Measurements from ENCODE around the gene CCNB3.

DNA sequence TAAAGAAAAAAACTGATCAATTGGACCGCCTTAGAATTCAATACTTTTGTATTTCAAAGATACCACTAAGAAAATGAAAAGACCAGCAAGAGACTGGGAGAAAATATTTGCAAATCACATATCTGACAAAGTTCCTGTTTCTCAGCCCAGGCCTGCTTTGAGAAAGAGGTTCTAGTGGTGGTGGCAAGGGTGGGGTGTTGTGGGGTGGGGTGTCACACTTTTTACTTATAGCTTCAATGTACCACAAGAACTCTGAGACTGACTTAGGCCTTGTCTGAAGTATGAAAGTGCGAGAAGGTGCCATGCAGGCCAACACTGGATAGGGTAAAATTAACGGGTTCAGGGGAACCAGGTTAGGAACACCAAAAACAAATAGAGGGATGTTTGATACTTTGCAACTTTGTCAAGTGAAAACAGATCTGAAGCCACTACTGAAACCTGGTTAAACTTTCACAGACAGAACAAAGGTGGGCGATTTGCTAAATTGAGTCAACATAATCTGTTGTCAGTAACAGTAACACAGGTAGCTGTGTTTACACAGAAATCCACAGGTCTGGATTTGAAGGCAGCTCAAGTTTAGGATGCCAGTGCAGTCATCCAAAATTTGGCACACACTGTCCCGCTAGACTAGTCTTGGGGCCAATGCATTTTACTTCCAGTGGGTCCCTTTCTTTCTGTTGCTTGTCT is 177.3 kb downstream of the CCNB3 start:
- TF ChIP-seq, protein P1, sequence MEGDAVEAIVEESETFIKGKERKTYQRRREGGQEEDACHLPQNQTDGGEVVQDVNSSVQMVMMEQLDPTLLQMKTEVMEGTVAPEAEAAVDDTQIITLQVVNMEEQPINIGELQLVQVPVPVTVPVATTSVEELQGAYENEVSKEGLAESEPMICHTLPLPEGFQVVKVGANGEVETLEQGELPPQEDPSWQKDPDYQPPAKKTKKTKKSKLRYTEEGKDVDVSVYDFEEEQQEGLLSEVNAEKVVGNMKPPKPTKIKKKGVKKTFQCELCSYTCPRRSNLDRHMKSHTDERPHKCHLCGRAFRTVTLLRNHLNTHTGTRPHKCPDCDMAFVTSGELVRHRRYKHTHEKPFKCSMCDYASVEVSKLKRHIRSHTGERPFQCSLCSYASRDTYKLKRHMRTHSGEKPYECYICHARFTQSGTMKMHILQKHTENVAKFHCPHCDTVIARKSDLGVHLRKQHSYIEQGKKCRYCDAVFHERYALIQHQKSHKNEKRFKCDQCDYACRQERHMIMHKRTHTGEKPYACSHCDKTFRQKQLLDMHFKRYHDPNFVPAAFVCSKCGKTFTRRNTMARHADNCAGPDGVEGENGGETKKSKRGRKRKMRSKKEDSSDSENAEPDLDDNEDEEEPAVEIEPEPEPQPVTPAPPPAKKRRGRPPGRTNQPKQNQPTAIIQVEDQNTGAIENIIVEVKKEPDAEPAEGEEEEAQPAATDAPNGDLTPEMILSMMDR (IDR thresholded peaks at IDR 0.05), result no peak
- no peak for TF ChIP-seq POLR2A (IDR thresholded peaks at IDR 0.05)

Measured in right lobe of liver (tissue), 4 donors.